ENCODE data around the gene NOS1AP.
"Not testable (repeated sequence)": the region's sequence is repeated elsewhere in the genome, so short reads cannot be mapped to it uniquely, and the experiment has no call there.

The NOS1AP gene

GRCh38 chr1:162079030-162079429 lies 9.5 kb downstream of the NOS1AP start:
- H3K27me3 ChIP-seq (replicated peaks; ENCODE audit: insufficient read depth, low read length): no peaks in the 10 kb centered on the region
- H3K27ac ChIP-seq (ENCODE audit: low read length): no peak overlapping the region
- H3K4me3 ChIP-seq (ENCODE audit: low read length): no peak overlapping the region
- no peaks in the 10 kb centered on the region for H3K9me3 ChIP-seq (replicated peaks; ENCODE audit: insufficient read depth, low read length)
- TF ChIP-seq EZH2 (optimal IDR thresholded peaks at IDR 0.05; ENCODE audit: low read depth, low read length): no peak
- no peak for TF ChIP-seq CTCF (IDR thresholded peaks at IDR 0.05; ENCODE audit: low read length)
- no peak overlapping the region for H3K4me2 ChIP-seq (ENCODE audit: low read depth, low read length)
- no peaks in the 10 kb centered on the region for H3F3A ChIP-seq (ENCODE audit: insufficient read depth, low read length)
- no peak overlapping the region for H2AFZ ChIP-seq (ENCODE audit: low read length)
- 0 out of 2 replicates have a peak, but pooled peaks cover 12% of the 10 kb centered on the region for H3K79me2 ChIP-seq (ENCODE audit: low read length)
- no peaks in the 10 kb centered on the region for H3K36me3 ChIP-seq (replicated peaks; ENCODE audit: insufficient read depth, low read length)
- no peak for DNase-seq
- no peaks in the 10 kb centered on the region for H3K4me1 ChIP-seq (ENCODE audit: low read length)
- no peak overlapping the region for H3K9ac ChIP-seq (ENCODE audit: low read length)
- no peaks in the 10 kb centered on the region for H3K9me2 ChIP-seq (replicated peaks; ENCODE audit: insufficient read depth, low read length)
- no peaks in the 10 kb centered on the region for H4K20me1 ChIP-seq (ENCODE audit: insufficient read depth, low read length)

GRCh38 chr1:162080472-162081015 lies 11.1 kb downstream of the NOS1AP start:
- no peak for DNase-seq
- H3K4me1 ChIP-seq (ENCODE audit: low read length): no peaks in the 10 kb centered on the region
- H3K27ac ChIP-seq (ENCODE audit: low read length): no peak overlapping the region
- no peak overlapping the region for H3K4me2 ChIP-seq (ENCODE audit: low read depth, low read length)
- no peak for TF ChIP-seq CTCF (IDR thresholded peaks at IDR 0.05; ENCODE audit: low read length)
- no peak for TF ChIP-seq EZH2phosphoT487 (IDR thresholded peaks at IDR 0.05; ENCODE audit: low read length)
- no peak for TF ChIP-seq EZH2 (optimal IDR thresholded peaks at IDR 0.05; ENCODE audit: low read depth, low read length)
- no peaks in the 10 kb centered on the region for H3F3A ChIP-seq (ENCODE audit: insufficient read depth, low read length)
- H3K36me3 ChIP-seq (replicated peaks; ENCODE audit: insufficient read depth, low read length): no peaks in the 10 kb centered on the region
- no peak overlapping the region for H3K4me3 ChIP-seq (ENCODE audit: low read length)
- H2AFZ ChIP-seq (ENCODE audit: low read length): no peak overlapping the region
- no peaks in the 10 kb centered on the region for H3K9me3 ChIP-seq (replicated peaks; ENCODE audit: insufficient read depth, low read length)
- H3K9ac ChIP-seq (ENCODE audit: low read length): no peak overlapping the region
- H3K9me2 ChIP-seq (replicated peaks; ENCODE audit: insufficient read depth, low read length): no peaks in the 10 kb centered on the region
- H3K27me3 ChIP-seq (replicated peaks; ENCODE audit: insufficient read depth, low read length): no peaks in the 10 kb centered on the region
- 0 out of 2 replicates have a peak, but pooled peaks cover 12% of the 10 kb centered on the region for H3K79me2 ChIP-seq (ENCODE audit: low read length)
- no peaks in the 10 kb centered on the region for H4K20me1 ChIP-seq (ENCODE audit: insufficient read depth, low read length)

- H3K4me2 ChIP-seq (ENCODE audit: low read depth, low read length): no peak overlapping the region
- H3K4me1 ChIP-seq (ENCODE audit: low read length): no peaks in the 10 kb centered on the region
- no peak overlapping the region for H2AFZ ChIP-seq (ENCODE audit: low read length)
- no peaks in the 10 kb centered on the region for H3K27me3 ChIP-seq (replicated peaks; ENCODE audit: insufficient read depth, low read length)
- no peaks in the 10 kb centered on the region for H4K20me1 ChIP-seq (ENCODE audit: insufficient read depth, low read length)
- no peaks in the 10 kb centered on the region for H3F3A ChIP-seq (ENCODE audit: insufficient read depth, low read length)
- no peak overlapping the region for H3K27ac ChIP-seq (ENCODE audit: low read length)
- H3K9ac ChIP-seq (ENCODE audit: low read length): no peak overlapping the region
- no peak overlapping the region for H3K4me3 ChIP-seq (ENCODE audit: low read length)
- TF ChIP-seq CTCF (IDR thresholded peaks at IDR 0.05; ENCODE audit: low read length): no peak
- H3K9me2 ChIP-seq (replicated peaks; ENCODE audit: insufficient read depth, low read length): no peaks in the 10 kb centered on the region
- H3K79me2 ChIP-seq (ENCODE audit: low read length): 0 out of 2 replicates have a peak, but pooled peaks cover 12% of the 10 kb centered on the region
- H3K36me3 ChIP-seq (replicated peaks; ENCODE audit: insufficient read depth, low read length): no peaks in the 10 kb centered on the region
- no peak for DNase-seq
- H3K9me3 ChIP-seq (replicated peaks; ENCODE audit: insufficient read depth, low read length): no peaks in the 10 kb centered on the region
These were observed 11.8 kb downstream of the NOS1AP start for GRCh38 chr1:162081316-162081715.

GRCh38 chr1:162082080-162082479 lies 12.6 kb downstream of the NOS1AP start:
- not testable (repeated sequence) for H3F3A ChIP-seq (ENCODE audit: insufficient read depth, low read length); H2AFZ ChIP-seq (ENCODE audit: low read length); H3K9me3 ChIP-seq (replicated peaks; ENCODE audit: insufficient read depth, low read length); H3K4me2 ChIP-seq (ENCODE audit: low read depth, low read length); H4K20me1 ChIP-seq (ENCODE audit: insufficient read depth, low read length); H3K9me2 ChIP-seq (replicated peaks; ENCODE audit: insufficient read depth, low read length); H3K27me3 ChIP-seq (replicated peaks; ENCODE audit: insufficient read depth, low read length); H3K36me3 ChIP-seq (replicated peaks; ENCODE audit: insufficient read depth, low read length); H3K9ac ChIP-seq (ENCODE audit: low read length); H3K27ac ChIP-seq (ENCODE audit: low read length); H3K4me1 ChIP-seq (ENCODE audit: low read length); H3K4me3 ChIP-seq (ENCODE audit: low read length); DNase-seq
- 0 out of 2 replicates have a peak, but pooled peaks cover 12% of the 10 kb centered on the region for H3K79me2 ChIP-seq (ENCODE audit: low read length)
